ENCODE results near the gene PRMT5.
"Not testable (repeated sequence)": the region's sequence is repeated elsewhere in the genome, so short reads cannot be mapped to it uniquely, and the experiment has no call there.

The PRMT5 gene

DNA sequence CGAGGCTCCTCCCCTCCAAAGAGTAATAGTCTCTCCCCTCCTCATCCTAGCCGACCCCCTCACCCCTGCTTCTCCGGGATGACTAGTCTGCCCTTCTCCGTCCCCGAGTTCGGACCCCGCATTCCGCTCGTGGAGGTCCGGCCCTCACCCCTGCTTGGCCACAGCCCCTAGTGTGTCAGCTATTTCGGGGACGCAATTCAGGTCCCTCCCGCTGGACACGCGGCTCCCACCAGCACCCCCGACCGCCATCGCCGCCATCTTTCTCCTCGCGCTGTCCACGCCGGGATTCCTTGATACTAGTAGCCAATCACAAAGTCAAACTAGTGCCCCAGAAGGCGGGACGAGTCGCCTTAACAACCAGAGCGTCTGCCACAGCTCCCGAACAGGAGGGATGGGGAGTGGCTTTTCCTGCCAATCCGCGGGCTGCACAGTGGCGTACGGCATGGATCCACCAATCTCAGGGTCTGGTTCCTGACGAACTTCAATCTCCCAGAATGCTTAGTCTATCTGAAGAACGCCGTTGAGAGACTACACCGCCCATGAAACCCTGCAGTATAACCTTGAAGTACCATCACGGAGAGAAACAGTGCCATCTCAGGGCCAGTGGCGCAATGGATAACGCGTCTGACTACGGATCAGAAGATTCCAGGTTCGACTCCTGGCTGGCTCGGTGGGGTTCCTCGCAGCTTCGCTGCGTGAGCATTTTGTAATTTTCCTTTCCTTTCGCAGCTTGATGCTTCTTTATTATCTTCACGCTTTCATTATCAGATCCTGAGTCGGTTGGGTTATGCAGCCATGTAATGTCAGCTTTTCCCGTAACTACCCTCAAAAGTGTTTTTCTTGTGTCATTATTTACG, at the start of gene PRMT5:
PRMT5 (minus strand) TSS at position 273 of the 857 bp plus-strand sequence; CDS start at position 258, 15 bp downstream.
- DNase-seq (ENCODE audit: low read depth, low spot score): peak; percentile 100

DNA sequence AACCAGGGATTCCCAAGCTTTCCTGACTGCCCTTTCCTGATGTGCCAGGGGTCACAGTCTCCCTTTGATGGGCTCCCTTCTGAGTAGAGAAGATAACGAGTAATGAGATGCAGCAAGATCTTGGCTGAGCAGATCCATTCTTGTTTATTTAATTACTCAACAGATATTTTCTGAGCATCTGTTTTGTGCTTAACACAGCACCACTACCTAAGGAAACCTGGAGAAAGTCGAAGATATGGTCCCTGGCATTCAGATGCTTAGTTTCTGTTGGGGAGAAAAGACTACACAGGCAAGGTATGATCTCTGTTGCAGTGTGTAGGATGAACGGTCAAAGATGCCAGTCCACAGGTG, 49.3 kb upstream of the PRMT5 start:
- DNase-seq (ENCODE audit: low read depth, low spot score): no peak

- peak; percentile 94 for DNase-seq (ENCODE audit: low read depth, low spot score)
Observed at GRCh38 chr14:22977684-22978486, 48.7 kb upstream of the PRMT5 start.

DNA sequence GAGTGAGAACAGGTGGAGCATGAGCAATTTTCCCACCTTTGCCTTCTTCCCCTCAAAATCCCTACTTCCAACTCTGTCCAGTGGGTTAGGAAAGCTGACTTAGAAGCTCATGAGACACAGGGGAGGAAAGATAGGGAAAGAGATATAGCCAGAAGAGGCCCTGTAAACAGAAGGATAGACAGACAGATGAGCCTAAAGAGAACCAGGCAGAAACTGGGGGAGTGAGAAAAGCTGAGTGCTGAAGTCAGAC, 48.2 kb upstream of the PRMT5 start:
- DNase-seq (ENCODE audit: low read depth, low spot score): no peak

DNA sequence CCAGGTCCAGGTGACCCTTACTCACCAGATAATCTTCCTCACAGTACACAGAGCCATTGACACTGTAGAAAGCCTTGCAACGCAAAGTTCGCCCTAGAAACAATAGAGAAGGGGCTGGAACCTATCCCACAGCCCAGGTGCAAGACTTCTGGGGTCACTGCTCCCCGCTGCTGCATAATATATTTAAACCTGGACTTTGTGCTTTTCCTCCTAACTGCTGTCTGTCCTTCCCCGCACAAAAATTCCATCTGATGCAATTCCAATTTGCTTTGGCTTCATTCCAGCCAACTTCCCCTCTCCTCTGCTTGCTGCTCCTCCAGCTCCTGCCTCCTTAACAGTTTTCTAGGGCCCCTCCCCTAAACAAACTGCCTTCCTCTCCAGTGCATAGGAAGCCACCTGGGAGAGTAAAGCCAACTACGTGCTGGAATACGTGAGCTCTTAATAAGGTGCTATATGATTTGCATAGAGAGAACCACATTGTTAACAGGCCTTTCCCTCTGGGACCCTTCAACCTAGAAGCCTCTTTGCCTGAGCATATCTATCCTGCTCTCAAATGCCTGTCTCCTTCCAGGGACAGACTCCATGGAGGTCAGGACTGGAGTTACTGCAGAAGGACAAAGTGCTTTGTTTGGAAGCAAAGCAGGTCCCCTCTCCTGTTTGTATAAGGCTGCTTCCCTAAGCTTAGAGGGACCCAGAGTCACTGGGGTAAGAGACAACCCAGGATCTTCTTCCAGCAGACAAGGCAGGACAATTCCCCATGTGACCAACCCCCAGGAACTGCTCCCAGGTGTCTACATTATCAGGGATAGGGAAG, 47.7 kb upstream of the PRMT5 start:
- DNase-seq (ENCODE audit: low read depth, low spot score): peak; percentile 64

- DNase-seq (ENCODE audit: low read depth, low spot score): no peak
Observed at GRCh38 chr14:22974530-22975313, 45.5 kb upstream of the PRMT5 start.

DNA sequence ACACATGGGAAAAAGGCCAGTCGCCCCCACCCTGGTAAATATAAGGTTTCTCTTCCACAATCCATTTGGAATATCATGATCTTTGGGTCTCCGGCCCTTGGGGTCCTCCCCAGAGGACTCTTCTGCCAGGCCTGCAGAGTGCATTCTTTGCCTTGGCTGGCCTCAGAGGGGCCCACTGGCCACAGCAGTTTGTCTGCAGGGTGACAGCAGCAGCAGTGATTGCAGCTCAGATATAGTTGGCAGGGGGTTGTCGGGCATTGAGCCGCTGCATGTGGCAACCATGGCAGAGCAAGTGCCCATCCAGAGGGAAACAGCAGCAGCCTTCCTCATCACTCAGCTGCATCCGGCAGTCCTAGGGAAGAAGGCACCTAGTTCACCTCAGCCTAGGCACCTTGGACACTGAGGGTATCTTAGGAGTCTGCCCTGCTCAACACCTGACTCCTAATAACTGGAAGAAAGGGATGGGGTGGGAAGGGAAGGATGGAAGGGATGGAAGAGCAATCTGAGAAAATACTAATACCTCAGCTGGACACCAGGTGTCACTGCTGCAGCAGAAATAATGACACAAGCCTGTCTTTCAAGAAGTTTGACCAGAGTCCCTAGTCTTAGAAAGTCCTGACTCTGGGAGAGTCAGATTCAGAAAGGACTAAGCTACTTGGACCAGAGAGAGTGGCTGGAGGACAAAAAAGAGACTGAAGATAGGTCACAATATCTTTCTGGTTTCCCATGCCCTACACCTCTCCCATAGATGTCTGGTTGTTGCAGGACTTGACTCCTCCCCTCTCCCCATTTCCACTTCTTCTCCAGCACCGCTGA, 44.2 kb upstream of the PRMT5 start:
- peak; percentile 79 for DNase-seq (ENCODE audit: low read depth, low spot score)

GRCh38 chr14:22972313-22972930, 43.2 kb upstream of the PRMT5 start:
- no peak for DNase-seq (ENCODE audit: low read depth, low spot score)

GRCh38 chr14:22971152-22971551, 42.0 kb upstream of the PRMT5 start:
- DNase-seq (ENCODE audit: low read depth, low spot score): no peak

DNA sequence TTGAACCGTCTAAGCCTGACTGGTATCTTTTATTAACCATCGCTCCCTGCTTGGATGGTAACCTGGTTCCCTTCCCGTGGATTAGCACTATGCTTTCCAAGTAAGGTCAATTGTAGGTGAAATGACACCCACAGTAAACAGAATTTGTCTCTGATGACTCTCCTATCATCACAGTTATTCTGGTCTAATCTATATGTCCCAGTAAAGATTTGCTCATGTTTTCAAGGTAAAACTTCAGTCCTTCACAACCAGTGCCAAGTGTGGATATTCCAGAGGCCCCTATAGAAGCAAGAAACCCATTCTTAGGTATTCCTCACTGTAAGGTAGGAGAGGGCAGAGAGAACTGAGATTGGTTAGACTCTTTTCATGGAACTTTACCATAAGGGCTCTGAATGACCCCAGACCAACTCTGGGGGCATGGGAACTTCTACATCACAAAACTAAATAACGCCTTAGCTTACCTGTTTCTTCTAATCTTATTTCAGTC, 37.6 kb upstream of the PRMT5 start:
- no peak for DNase-seq (ENCODE audit: low read depth, low spot score)

GRCh38 chr14:22965916-22966782, 37.0 kb upstream of the PRMT5 start:
- DNase-seq (ENCODE audit: low read depth, low spot score): not testable (repeated sequence)

DNA sequence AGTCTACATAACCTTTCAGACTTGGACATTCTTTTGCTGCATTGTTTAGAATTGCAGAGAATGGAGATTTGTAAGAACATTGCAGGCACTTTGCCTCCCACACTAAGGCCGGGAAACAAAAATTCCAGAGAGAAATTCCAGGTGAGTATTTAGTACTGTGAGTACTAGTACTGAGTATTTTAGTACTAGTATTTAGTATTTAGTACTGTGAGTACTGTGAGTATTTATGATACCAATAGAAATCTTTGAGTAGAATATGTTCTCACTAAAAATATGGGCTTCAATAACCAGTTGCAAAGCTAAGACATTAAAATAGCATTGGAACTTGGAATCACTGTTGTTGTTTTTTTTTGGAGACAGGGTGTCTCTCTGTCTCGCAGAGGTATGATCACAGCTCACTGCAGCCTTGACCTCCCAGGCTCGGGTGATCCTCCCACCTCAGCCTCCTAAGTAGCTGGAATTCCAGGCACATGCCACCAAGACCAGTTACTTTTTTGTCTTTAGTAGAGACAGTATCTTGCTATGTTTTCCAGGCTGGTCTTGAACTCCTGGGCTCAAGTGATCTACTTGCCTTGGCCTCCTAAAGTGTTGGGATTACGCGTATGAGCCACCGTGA, 33.0 kb upstream of the PRMT5 start:
- no peak for DNase-seq (ENCODE audit: low read depth, low spot score)

DNA sequence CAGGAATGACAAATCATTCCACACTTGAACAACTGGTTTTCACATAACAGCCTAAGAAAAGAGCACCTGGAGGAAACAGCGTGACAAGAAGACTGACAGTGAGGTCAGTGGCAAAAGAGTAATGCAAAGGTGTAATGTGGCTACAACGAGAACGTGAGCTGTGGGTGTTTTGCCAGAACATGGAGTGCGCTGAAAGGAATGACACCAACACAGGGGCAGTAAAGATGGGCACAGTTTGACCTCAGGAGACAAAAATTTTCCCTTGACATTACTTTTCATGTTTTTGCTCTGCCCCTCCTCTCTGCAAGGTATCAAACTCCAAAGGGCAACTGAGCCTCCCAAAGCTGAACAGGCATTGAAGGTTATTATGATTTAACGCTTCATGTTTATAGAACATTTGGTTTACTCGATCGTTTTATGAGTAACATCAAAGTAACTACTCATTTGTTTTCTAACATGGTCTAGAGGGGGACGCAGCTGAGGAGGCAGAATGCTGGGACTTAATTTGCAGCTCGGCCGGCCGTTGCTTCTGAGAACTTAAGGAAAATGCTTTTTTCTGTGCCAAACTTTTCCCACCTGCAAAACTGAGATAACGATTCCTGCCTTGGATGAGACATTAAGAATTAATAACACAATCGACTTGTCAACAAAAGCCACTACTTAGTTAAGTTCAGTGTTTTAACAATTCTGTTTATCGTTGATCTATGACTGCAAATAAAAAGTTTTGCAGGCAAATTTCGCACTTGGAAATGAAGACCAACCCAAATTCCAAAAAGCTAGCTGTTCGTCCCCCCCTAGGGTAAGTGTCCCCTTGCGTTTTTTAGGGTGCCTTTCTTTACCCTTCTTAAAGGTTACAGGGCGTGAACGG, 26.8 kb upstream of the PRMT5 start:
- peak; percentile 19 for DNase-seq (ENCODE audit: low read depth, low spot score)

DNA sequence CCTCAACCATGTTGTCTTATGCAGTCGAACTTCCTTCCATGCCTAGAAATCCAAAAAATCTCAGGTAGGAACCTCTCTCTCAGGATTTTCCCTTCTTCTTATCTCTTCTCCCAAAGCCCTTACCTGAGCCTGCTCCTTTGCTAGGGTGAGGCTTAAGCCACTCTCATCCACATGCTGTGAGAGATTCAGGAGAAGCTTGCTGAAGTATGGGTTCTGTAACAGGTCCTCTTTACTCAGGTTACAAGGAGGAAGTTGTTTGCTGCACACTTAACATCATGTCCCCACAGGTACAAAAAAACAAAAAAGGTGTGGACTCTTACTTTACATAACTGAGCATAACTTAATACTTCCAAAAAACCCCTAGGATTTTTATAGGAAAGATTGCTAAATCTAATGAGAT, 23.2 kb upstream of the PRMT5 start:
- DNase-seq (ENCODE audit: low read depth, low spot score): no peak

GRCh38 chr14:22951795-22952194, 22.6 kb upstream of the PRMT5 start:
- not testable (repeated sequence) for DNase-seq (ENCODE audit: low read depth, low spot score)

DNA sequence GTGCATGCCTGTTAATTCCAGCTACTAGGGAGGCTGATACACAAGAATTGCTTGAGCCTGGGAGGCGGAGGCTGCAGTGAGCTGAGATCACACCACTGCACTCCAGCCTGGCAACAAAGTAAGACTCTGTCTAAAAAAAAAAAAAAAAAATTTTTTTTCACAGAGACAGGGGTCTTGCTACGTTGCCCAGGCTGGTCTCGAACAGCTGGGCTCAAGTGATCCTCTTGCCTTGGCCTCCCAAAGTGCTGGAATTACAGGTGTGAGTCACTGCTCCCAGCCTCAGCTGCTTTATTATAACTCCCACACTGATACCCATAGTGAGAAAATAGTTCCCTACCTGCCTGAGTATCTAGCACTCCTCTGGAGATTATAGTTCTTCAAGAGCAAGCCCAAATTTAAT, 16.5 kb upstream of the PRMT5 start:
- DNase-seq (ENCODE audit: low read depth, low spot score): no peak

DNA sequence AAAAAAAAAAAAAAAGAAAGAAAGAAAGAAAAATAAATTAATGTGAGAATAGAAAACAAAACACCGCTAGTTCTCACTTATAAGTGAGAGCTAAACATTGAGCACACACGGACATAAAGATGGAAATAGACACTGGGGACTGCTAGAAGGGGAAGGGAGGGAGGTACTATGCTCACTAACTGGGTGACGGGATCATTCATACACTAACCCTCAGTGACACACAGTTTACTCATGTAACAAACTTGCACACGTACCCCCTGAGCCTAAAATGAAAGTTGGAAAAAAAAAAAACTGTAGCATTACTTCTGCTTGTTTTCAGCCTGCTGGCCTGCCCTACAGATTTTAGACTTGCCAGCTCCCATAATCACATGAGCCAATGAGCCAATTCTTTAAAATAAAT, 10.5 kb upstream of the PRMT5 start:
- DNase-seq (ENCODE audit: low read depth, low spot score): peak; percentile 42

DNA sequence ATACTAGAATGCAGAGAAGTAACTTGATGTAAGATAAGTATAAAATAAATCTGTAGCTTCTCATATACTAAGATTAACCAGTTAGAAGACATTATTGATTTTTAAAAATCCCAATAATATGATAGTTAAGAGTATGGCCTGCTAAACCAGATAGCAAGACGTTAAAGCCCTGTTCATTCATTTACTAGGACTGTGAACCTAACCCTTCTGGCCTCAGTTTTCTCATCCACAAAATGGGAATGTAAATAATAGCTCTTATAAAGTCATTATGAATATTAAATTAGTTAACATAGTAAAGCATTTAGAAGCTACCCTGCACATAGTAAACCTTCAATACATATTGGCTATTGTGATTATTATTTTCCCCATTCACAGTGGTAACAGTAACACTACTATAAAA, 6.0 kb upstream of the PRMT5 start:
- DNase-seq (ENCODE audit: low read depth, low spot score): no peak

Measured in astrocyte of the hippocampus (primary cell).